ENCODE results near the gene ZNF664.

DNA sequence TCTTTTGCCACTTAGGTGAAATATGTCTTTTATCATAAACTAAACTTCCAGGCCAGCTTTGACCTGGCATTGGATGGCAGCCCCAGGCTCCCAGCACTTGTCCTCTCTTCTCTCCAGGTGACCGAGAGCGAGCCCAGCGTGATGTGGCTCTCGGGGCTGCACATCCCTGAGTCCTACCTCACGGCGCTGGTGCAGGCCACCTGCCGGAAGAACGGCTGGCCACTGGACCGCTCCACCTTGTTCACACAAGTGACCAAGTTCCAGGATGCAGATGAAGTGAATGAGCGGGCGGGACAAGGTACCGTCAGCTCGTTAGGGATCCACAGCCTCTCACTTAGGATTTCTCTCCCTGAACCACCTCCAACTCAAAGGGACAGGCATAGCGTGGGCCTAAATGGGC lies 39.8 kb upstream of the ZNF664 start:
- TF ChIP-seq, protein P1, sequence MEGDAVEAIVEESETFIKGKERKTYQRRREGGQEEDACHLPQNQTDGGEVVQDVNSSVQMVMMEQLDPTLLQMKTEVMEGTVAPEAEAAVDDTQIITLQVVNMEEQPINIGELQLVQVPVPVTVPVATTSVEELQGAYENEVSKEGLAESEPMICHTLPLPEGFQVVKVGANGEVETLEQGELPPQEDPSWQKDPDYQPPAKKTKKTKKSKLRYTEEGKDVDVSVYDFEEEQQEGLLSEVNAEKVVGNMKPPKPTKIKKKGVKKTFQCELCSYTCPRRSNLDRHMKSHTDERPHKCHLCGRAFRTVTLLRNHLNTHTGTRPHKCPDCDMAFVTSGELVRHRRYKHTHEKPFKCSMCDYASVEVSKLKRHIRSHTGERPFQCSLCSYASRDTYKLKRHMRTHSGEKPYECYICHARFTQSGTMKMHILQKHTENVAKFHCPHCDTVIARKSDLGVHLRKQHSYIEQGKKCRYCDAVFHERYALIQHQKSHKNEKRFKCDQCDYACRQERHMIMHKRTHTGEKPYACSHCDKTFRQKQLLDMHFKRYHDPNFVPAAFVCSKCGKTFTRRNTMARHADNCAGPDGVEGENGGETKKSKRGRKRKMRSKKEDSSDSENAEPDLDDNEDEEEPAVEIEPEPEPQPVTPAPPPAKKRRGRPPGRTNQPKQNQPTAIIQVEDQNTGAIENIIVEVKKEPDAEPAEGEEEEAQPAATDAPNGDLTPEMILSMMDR (IDR thresholded peaks at IDR 0.05; ENCODE audit: borderline replicate concordance, extremely low read depth, low read length, poor library complexity, severe bottlenecking): no peak
- no peak for TF ChIP-seq EZH2 (IDR thresholded peaks at IDR 0.05; ENCODE audit: borderline replicate concordance, low read depth, low read length, severe bottlenecking)

All from DND-41 (cell line).